H1 (cell line): Measurements from ENCODE around the gene ACAP2. TPM values are rescaled to one million over a fixed set of nuclear protein-coding genes. Genes with fewer than 3 reads are reported as not detected.

Experiments
- BACH1 ChIP-seq: IDR thresholded peaks from 2 replicates; pipeline ENCODE4 v1.6.1; 2012; ENCODE audit warnings: low read length, improper control_type of control experiment
- EGR1 ChIP-seq: IDR thresholded peaks from 2 replicates; pipeline ENCODE4 v1.6.1; 2011; ENCODE audit warnings: low read depth, low read length, borderline replicate concordance
- EZH2 ChIP-seq: fragments of 200-600 bp; sonication (generic); IDR thresholded peaks from 2 replicates; pipeline ENCODE4 v1.7.1; 2012; ENCODE audit warnings: low read depth, mild to moderate bottlenecking, moderate library complexity, low read length, inconsistent platforms; ENCODE audit not compliant: severe bottlenecking
- HDAC6 ChIP-seq: IDR thresholded peaks from one replicate; pipeline ENCODE4 v1.7.1; 2012; ENCODE audit warnings: low read depth, mild to moderate bottlenecking, inconsistent platforms, low read length, moderate library complexity
- KDM4A ChIP-seq: IDR thresholded peaks from one replicate; pipeline ENCODE4 v1.7.1; 2012; ENCODE audit warnings: low read depth, mild to moderate bottlenecking, moderate library complexity, low read length, inconsistent platforms; ENCODE audit not compliant: severe bottlenecking
- SIX5 ChIP-seq: IDR thresholded peaks from 2 replicates; pipeline ENCODE4 v1.6.1; 2011; ENCODE audit warnings: mild to moderate bottlenecking, low read depth, low read length
- SP2 ChIP-seq: IDR thresholded peaks from 2 replicates; pipeline ENCODE4 v1.6.1; 2012; ENCODE audit warnings: mild to moderate bottlenecking, low read length, inconsistent platforms
- TBP ChIP-seq: IDR thresholded peaks from 2 replicates; pipeline ENCODE4 v1.6.1; 2011; ENCODE audit warnings: low read depth, low read length, improper control_type of control experiment
- polyA plus RNA-seq, 7 experiments: library from polyadenylated mRNA; depleted of rRNA in 3 of 7; stranded (reverse) in 5 of 7; unstranded in 2 of 7; fragments of >200 nt in 5 of 7; fragments of 200-250 nt in 2 of 7; gene quantifications; 1 replicate in 5 of 7; 2 replicates in 1 of 7; 4 replicates in 1 of 7; pipeline versions ENCODE4 v1.2.1 to v1.2.3, GENCODE V29; 2011 to 2013; ENCODE audit warnings: missing spikeins in 2 of 7, mixed read lengths in 2 of 7
- total RNA-seq: library from RNA; stranded (reverse); fragmentation: NEBNext Ultra II Directional; extraction: Animal tissue kit (Norgen Biotek cat#: 25700); gene quantifications from 2 replicates; pipeline ENCODE4 v1.2.1, GENCODE V29; 2021
- TF ChIP-seq, protein P1 (sequence below): fragments of 300-600 bp; sonication (generic); IDR thresholded peaks from 2 replicates; pipeline ENCODE4 v1.7.1; 2012; ENCODE audit warnings: low read length, moderate library complexity, mild to moderate bottlenecking, inconsistent platforms; ENCODE audit not compliant: insufficient replicate concordance
- TF ChIP-seq, protein P2 (sequence below): IDR thresholded peaks from 2 replicates; pipeline ENCODE4 v1.6.1; 2012; ENCODE audit warnings: inconsistent platforms

ACAP2 gene
- total and polyA plus RNA-seq, 2 of the 8 experiments (the other 6 are each of a cell fraction or from before 2014, with no cell fraction given) = 7.7 to 37.3 TPM

DNA sequence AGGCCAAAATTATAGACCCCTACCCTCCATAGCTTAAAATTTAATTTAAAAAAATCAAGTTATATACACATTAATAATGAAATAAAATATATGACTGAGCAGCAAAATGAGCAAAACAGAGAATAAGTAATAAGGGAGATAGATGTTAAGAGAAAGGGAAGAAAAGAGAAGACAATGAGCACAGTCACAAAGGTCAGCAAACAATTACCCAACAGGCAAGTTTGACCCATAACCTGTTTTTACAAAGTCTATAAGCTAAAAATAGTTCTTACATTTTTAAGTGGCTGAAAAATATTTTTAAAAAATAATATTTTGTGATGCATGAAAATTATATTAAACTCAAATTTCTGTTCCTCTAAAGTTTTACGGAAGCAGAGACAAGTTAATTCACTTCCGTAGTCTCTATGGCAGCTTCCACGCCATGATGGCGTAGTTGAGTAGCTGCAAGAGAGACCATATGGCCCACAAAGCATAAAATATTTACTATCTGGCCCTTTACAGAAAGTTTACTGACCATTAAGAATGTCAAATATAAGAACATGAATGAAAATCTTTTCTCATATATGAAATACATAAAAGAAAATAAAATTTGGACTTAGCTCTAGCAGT lies 47.5 kb downstream of the ACAP2 start (continued):
- TF ChIP-seq, protein P1, sequence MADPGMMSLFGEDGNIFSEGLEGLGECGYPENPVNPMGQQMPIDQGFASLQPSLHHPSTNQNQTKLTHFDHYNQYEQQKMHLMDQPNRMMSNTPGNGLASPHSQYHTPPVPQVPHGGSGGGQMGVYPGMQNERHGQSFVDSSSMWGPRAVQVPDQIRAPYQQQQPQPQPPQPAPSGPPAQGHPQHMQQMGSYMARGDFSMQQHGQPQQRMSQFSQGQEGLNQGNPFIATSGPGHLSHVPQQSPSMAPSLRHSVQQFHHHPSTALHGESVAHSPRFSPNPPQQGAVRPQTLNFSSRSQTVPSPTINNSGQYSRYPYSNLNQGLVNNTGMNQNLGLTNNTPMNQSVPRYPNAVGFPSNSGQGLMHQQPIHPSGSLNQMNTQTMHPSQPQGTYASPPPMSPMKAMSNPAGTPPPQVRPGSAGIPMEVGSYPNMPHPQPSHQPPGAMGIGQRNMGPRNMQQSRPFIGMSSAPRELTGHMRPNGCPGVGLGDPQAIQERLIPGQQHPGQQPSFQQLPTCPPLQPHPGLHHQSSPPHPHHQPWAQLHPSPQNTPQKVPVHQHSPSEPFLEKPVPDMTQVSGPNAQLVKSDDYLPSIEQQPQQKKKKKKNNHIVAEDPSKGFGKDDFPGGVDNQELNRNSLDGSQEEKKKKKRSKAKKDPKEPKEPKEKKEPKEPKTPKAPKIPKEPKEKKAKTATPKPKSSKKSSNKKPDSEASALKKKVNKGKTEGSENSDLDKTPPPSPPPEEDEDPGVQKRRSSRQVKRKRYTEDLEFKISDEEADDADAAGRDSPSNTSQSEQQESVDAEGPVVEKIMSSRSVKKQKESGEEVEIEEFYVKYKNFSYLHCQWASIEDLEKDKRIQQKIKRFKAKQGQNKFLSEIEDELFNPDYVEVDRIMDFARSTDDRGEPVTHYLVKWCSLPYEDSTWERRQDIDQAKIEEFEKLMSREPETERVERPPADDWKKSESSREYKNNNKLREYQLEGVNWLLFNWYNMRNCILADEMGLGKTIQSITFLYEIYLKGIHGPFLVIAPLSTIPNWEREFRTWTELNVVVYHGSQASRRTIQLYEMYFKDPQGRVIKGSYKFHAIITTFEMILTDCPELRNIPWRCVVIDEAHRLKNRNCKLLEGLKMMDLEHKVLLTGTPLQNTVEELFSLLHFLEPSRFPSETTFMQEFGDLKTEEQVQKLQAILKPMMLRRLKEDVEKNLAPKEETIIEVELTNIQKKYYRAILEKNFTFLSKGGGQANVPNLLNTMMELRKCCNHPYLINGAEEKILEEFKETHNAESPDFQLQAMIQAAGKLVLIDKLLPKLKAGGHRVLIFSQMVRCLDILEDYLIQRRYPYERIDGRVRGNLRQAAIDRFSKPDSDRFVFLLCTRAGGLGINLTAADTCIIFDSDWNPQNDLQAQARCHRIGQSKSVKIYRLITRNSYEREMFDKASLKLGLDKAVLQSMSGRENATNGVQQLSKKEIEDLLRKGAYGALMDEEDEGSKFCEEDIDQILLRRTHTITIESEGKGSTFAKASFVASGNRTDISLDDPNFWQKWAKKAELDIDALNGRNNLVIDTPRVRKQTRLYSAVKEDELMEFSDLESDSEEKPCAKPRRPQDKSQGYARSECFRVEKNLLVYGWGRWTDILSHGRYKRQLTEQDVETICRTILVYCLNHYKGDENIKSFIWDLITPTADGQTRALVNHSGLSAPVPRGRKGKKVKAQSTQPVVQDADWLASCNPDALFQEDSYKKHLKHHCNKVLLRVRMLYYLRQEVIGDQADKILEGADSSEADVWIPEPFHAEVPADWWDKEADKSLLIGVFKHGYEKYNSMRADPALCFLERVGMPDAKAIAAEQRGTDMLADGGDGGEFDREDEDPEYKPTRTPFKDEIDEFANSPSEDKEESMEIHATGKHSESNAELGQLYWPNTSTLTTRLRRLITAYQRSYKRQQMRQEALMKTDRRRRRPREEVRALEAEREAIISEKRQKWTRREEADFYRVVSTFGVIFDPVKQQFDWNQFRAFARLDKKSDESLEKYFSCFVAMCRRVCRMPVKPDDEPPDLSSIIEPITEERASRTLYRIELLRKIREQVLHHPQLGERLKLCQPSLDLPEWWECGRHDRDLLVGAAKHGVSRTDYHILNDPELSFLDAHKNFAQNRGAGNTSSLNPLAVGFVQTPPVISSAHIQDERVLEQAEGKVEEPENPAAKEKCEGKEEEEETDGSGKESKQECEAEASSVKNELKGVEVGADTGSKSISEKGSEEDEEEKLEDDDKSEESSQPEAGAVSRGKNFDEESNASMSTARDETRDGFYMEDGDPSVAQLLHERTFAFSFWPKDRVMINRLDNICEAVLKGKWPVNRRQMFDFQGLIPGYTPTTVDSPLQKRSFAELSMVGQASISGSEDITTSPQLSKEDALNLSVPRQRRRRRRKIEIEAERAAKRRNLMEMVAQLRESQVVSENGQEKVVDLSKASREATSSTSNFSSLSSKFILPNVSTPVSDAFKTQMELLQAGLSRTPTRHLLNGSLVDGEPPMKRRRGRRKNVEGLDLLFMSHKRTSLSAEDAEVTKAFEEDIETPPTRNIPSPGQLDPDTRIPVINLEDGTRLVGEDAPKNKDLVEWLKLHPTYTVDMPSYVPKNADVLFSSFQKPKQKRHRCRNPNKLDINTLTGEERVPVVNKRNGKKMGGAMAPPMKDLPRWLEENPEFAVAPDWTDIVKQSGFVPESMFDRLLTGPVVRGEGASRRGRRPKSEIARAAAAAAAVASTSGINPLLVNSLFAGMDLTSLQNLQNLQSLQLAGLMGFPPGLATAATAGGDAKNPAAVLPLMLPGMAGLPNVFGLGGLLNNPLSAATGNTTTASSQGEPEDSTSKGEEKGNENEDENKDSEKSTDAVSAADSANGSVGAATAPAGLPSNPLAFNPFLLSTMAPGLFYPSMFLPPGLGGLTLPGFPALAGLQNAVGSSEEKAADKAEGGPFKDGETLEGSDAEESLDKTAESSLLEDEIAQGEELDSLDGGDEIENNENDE = no peak
- TF ChIP-seq KDM4A (no peak), TBP (no peak), HDAC6 (no peak), BACH1 (no peak), EGR1 (no peak), EZH2 (no peak), SP2 (no peak), SIX5 (no peak)
- TF ChIP-seq, protein P2, sequence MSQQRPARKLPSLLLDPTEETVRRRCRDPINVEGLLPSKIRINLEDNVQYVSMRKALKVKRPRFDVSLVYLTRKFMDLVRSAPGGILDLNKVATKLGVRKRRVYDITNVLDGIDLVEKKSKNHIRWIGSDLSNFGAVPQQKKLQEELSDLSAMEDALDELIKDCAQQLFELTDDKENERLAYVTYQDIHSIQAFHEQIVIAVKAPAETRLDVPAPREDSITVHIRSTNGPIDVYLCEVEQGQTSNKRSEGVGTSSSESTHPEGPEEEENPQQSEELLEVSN = no peak
